PC-9 (cell line): ENCODE results near the gene TMCC1. TPM values are rescaled to one million over a fixed set of nuclear protein-coding genes. Genes with fewer than 3 reads are reported as not detected.

Experiments
- BruUV-seq: library from RNA; stranded (reverse); fragments of 400-500 nt; replicated peaks from 2 replicates; lab custom pipeline; 2021; lab: Mats Ljungman, UMichigan
- CTCF ChIA-PET: fragments of 300-600 bp; sonication (Branson Sonifier 250); formaldehyde crosslinking; loops from one replicate; lab custom pipeline; 2022; ENCODE audit warnings: antibody characterized with exemption; lab: Charles Lee
- POLR2A ChIA-PET: fragments of 300-600 bp; sonication (Branson Sonifier 250); formaldehyde crosslinking; loops from one replicate; lab custom pipeline; 2022; ENCODE audit warnings: antibody characterized with exemption; ENCODE audit not compliant: unreplicated experiment; lab: Charles Lee
- DNase-seq, 2 experiments: peaks; one replicate each; pipeline versions ENCODE4 v3.0.0 to v3.0.0-alpha.2; 2015 to 2022; ENCODE audit warnings: mixed read lengths in 1 of 2
- H2AFZ ChIP-seq: fragments of 200-600 bp; sonication (generic); 2 replicates; pipeline ENCODE4 v1.8.1; 2017; ENCODE audit warnings: antibody characterized with exemption
- H3F3A ChIP-seq: fragments of 200-600 bp; sonication (generic); 2 replicates; pipeline ENCODE4 v1.8.1; 2017; ENCODE audit warnings: antibody characterized with exemption, mild to moderate bottlenecking, low read depth; ENCODE audit not compliant: insufficient read depth
- H3K27ac ChIP-seq: fragments of 200-600 bp; sonication (generic); 2 replicates; pipeline ENCODE4 v1.6.1; 2016; ENCODE audit warnings: mixed run types
- H3K27me3 ChIP-seq: fragments of 200-600 bp; sonication (generic); 2 replicates; pipeline ENCODE4 v1.6.1; 2016; ENCODE audit warnings: low read depth, mixed run types; ENCODE audit not compliant: insufficient read depth
- H3K36me3 ChIP-seq: fragments of 200-600 bp; sonication (generic); 2 replicates; pipeline ENCODE4 v1.6.1; 2016; ENCODE audit warnings: low read depth, mixed run types
- H3K4me1 ChIP-seq: fragments of 200-600 bp; sonication (generic); replicated peaks from 2 replicates; pipeline ENCODE4 v1.6.1; 2016; ENCODE audit warnings: mixed run types; ENCODE audit not compliant: insufficient read depth
- H3K4me2 ChIP-seq: fragments of 200-600 bp; sonication (generic); 2 replicates; pipeline ENCODE4 v1.6.1; 2017; ENCODE audit warnings: mixed run types
- H3K4me3 ChIP-seq: fragments of 200-600 bp; sonication (generic); 2 replicates; pipeline ENCODE4 v1.6.1; 2016; ENCODE audit warnings: mixed run types
- H3K79me2 ChIP-seq: fragments of 200-600 bp; sonication (generic); 2 replicates; pipeline ENCODE4 v1.6.1; 2017; ENCODE audit warnings: low read depth, mixed run types
- H3K9me2 ChIP-seq: fragments of 200-600 bp; sonication (generic); 2 replicates; pipeline ENCODE4 v1.8.1; 2017; ENCODE audit warnings: mild to moderate bottlenecking; ENCODE audit not compliant: insufficient read depth
- H3K9me3 ChIP-seq: fragments of 200-600 bp; sonication (generic); 2 replicates; pipeline ENCODE4 v1.8.1; 2016; ENCODE audit warnings: low read depth; ENCODE audit not compliant: insufficient read depth
- H4K20me1 ChIP-seq: fragments of 200-600 bp; sonication (generic); 2 replicates; pipeline ENCODE4 v1.8.1; 2017; ENCODE audit not compliant: insufficient read depth
- EZH2 ChIP-seq: fragments of 200-600 bp; sonication (generic); IDR thresholded peaks from 2 replicates; pipeline ENCODE4 v1.8.0; 2017; ENCODE audit warnings: antibody characterized with exemption, low read depth
- intact Hi-C: fragments of 100-400 bp; cut with micrococcal nuclease; formaldehyde crosslinking; loops from one replicate; pipeline ENCODE4 v1.10.0; 2022; ENCODE audit not compliant: unreplicated experiment
- total RNA-seq: library from RNA; stranded (reverse); gene quantifications from 2 replicates; pipeline ENCODE4 v1.2.3, GENCODE V29; 2021
- TF ChIP-seq, protein P1 (sequence below): fragments of 200-600 bp; sonication (generic); conservative IDR thresholded peaks from 2 replicates; pipeline ENCODE4 v1.6.1; 2017; ENCODE audit warnings: mixed run types, antibody characterized with exemption, mild to moderate bottlenecking, moderate library complexity

Gene TMCC1
- total RNA-seq, 1 experiment from 2014 or later, result 41.4 TPM

DNA sequence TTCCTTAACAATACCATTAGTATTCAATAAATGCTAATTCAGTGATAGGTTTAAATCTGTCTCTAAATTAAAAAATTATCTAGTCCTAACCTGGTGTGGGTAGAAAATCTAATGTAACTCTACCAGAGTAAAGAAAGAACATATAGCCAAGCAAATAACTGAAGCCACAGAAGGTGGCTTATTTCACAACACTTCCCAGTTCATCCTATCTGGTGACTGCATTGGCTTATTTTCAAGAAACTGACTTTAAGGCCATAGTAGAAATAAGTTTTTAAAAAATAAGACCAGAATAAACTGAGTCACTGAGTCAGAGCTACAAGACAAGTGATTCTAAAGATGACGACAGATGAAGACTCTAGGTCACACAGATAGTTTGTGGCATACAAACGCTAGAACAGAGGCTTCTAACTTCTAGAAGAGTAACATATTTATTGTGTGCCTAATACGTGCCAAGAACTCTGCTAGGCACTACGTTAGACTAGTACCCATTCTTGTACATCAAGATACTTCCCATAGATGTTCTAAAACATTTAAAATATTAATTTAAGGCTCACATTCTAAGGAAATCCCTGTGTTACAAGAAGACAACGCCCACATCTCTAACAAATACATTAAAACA is 25.9 kb downstream of the TMCC1 start:
- Histone ChIP-seq H3K79me2 (peaks cover 51% of the 10 kb centered on the region), H4K20me1 (no peaks in the 10 kb centered on the region; the same call in 1 of the 2 replicates), H3K9me2 (no peaks in the 10 kb centered on the region), H3K4me3 (no peak overlapping the region), H3K27ac (no peak overlapping the region), H3F3A (peaks cover 14% of the 10 kb centered on the region; the same call in 1 of the 2 replicates), H3K27me3 (no peaks in the 10 kb centered on the region), H2AFZ (no peak overlapping the region), H3K36me3 (peaks cover 28% of the 10 kb centered on the region), H3K4me1 (no peaks in the 10 kb centered on the region), H3K9me3 (0 out of 2 replicates have a peak, but pooled peaks cover 2% of the 10 kb centered on the region), H3K4me2 (no peak overlapping the region)
- no TSS peak for BruUV-seq
- no peak for DNase-seq
- intact Hi-C loops, result no loop called here
- TF ChIP-seq, protein P1, sequence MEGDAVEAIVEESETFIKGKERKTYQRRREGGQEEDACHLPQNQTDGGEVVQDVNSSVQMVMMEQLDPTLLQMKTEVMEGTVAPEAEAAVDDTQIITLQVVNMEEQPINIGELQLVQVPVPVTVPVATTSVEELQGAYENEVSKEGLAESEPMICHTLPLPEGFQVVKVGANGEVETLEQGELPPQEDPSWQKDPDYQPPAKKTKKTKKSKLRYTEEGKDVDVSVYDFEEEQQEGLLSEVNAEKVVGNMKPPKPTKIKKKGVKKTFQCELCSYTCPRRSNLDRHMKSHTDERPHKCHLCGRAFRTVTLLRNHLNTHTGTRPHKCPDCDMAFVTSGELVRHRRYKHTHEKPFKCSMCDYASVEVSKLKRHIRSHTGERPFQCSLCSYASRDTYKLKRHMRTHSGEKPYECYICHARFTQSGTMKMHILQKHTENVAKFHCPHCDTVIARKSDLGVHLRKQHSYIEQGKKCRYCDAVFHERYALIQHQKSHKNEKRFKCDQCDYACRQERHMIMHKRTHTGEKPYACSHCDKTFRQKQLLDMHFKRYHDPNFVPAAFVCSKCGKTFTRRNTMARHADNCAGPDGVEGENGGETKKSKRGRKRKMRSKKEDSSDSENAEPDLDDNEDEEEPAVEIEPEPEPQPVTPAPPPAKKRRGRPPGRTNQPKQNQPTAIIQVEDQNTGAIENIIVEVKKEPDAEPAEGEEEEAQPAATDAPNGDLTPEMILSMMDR, result no peak
- POLR2A ChIA-PET, result no interaction called here
- CTCF ChIA-PET, result interaction anchor here (0.6 kb wide), 1 partner anchor 898 kb away, joined by 5 read pairs; no protein-coding TSS in a partner anchor

DNA sequence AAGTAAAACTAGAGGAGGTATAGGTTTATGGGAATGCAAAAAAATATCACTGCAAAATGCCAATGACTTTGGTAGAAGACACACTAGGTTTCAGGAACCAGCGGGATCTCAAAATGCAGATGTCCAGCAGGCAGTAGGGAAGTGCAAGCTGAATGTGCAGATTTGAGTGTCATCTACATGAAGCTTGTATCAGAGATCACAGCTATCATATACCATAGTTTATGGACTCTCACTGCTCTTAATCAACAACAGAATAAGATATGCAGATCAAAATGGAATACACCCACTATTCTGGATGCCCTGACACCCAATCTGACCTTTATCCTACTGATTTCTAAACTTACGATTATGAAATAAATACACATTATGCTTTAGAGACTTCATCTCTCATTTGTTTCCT is 27.7 kb downstream of the TMCC1 start:
- H3K9me2 ChIP-seq, result no peaks in the 10 kb centered on the region
- intact Hi-C loops, result no loop called here
- H3K4me1 ChIP-seq, result no peaks in the 10 kb centered on the region
- 0 out of 2 replicates have a peak, but pooled peaks cover 4% of the 10 kb centered on the region for H3K9me3 ChIP-seq
- ChIA-PET POLR2A (no interaction called here), CTCF (no interaction called here)
- peaks cover 12% of the 10 kb centered on the region; the same call in 1 of the 2 replicates for H3F3A ChIP-seq
- no peaks in the 10 kb centered on the region; the same call in 1 of the 2 replicates for H4K20me1 ChIP-seq
- no peak overlapping the region for H3K27ac ChIP-seq
- no peak overlapping the region for H3K4me2 ChIP-seq
- BruUV-seq, result no TSS peak
- DNase-seq, result no peak
- H3K4me3 ChIP-seq, result no peak overlapping the region
- H2AFZ ChIP-seq, result no peak overlapping the region
- H3K27me3 ChIP-seq, result no peaks in the 10 kb centered on the region
- H3K36me3 ChIP-seq, result peaks cover 22% of the 10 kb centered on the region
- TF ChIP-seq, protein P1, result no peak
- no peak for TF ChIP-seq EZH2
- peaks cover 56% of the 10 kb centered on the region for H3K79me2 ChIP-seq

DNA sequence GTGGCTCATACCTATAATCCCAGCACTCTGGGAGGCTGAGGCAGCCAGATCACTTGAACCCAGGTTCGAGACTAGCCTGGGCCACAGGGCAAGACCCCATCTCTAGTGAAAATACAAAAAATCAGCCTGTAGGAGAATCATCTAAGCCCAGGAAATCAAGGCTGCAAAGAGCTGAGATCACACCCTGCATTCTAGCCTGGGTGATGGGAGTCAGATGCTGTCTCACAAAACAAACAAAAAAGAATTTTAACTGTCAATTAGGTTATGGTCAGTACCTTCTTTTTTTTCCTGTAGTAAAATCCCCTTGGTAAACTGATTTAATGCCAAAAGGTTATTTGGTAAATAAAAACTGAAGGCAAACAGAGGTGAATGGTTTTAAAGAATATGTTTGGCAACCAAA is 29.0 kb downstream of the TMCC1 start:
- no TSS peak for BruUV-seq
- Histone ChIP-seq H2AFZ (no peak overlapping the region), H3F3A (peaks cover 12% of the 10 kb centered on the region; the same call in 1 of the 2 replicates), H3K9me2 (no peaks in the 10 kb centered on the region), H3K79me2 (peaks cover 54% of the 10 kb centered on the region), H3K9me3 (0 out of 2 replicates have a peak, but pooled peaks cover 4% of the 10 kb centered on the region), H3K4me3 (no peak overlapping the region), H3K4me1 (no peaks in the 10 kb centered on the region), H4K20me1 (no peaks in the 10 kb centered on the region; the same call in 1 of the 2 replicates), H3K4me2 (no peak overlapping the region), H3K36me3 (peaks cover 20% of the 10 kb centered on the region), H3K27ac (no peak overlapping the region), H3K27me3 (no peaks in the 10 kb centered on the region)
- intact Hi-C loops, result no loop called here
- ChIA-PET POLR2A (interaction anchor here (1.0 kb wide), 1 partner anchor 18 kb away, joined by 4 read pairs; no protein-coding TSS in a partner anchor), CTCF (no interaction called here)
- no peak for TF ChIP-seq EZH2
- TF ChIP-seq, protein P1, result no peak
- DNase-seq, result no peak
